ENCODE results near the gene FIGNL1. TPM values are rescaled to one million over a fixed set of nuclear protein-coding genes. Genes with fewer than 3 reads are reported as not detected.
A peak's percentile ranks its signal among the peaks of the same experiment; 100 is the strongest.

Gene FIGNL1
- total and polyA plus RNA-seq, 2 donors (not counting 1 experiment from before 2014, with no cell fraction given) = 3.6 to 24.5 TPM

DNA sequence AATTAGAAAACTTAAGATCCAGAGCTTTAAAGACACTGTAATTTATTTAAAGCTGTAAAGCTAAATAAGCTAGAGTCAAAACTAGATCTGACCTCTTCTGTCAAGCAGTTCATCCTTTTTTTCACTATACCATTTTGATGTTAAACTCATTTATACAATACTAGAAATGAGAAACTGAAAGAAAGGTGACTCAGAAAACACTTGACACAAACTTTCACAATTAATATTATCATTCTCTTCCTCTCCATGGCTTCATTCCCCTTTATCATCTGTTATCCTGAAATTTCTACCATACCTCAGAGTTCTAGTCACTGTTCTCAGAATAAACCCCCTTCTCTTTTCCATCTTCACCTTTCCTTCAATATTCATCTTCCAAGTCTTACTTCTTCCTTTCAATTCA lies 1.3 kb downstream of the FIGNL1 start:
- no peak for ATAC-seq (ENCODE audit: low read depth)
- CTCF ChIA-PET = interaction anchor here (0.8 kb wide), 1 partner anchor 243 kb away, joined by 3 read pairs; no protein-coding TSS in a partner anchor
- Histone ChIP-seq H3K9me3 (ENCODE audit: control extremely low read depth in 1 of 3, control insufficient read depth in 2 of 3, insufficient read depth in 1 of 3, low read length in 2 of 3) (no peaks in the 10 kb centered on the region), H3K27me3 (replicated peaks in 1 of 4; ENCODE audit: control extremely low read depth in 1 of 4, control insufficient read depth in 3 of 4, insufficient read depth in 4 of 4, low read length in 3 of 4) (no peaks in the 10 kb centered on the region), H3K27ac (ENCODE audit: low read length in 2 of 2) (peak overlapping the region in 1 of 2 donors; percentile 85), H3K4me3 (ENCODE audit: control extremely low read depth in 1 of 5, extremely low read depth in 1 of 5, insufficient read depth in 1 of 5, low read depth in 2 of 5, low read length in 4 of 5) (no peak overlapping the region), H3K4me2 (replicated peaks; ENCODE audit: low read depth, low read length, poor library complexity, severe bottlenecking) (peak overlapping the region; percentile 90), H2AFZ (ENCODE audit: insufficient read depth, low read depth, low read length, poor library complexity, severe bottlenecking) (no peak overlapping the region), H4K20me1 (ENCODE audit: control insufficient read depth, insufficient read depth, low read length, poor library complexity, severe bottlenecking) (no peaks in the 10 kb centered on the region), H3K9ac (ENCODE audit: low read length) (no peak overlapping the region), H3K79me2 (ENCODE audit: control insufficient read depth, insufficient read depth, low read length) (peaks cover 7% of the 10 kb centered on the region), H3K4me1 (ENCODE audit: control insufficient read depth in 2 of 2, insufficient read depth in 2 of 2, low read length in 2 of 2) (peaks cover 17 to 19% of the 10 kb centered on the region in 2 donors), H3K36me3 (replicated peaks in 1 of 2; ENCODE audit: control extremely low read depth in 1 of 2, control insufficient read depth in 1 of 2, extremely low read depth in 1 of 2, insufficient read depth in 2 of 2, low read length in 1 of 2) (peaks cover 0 to 23% of the 10 kb centered on the region in 2 experiments)
- Mint-ChIP-seq H3K4me1 (peaks cover 25% of the 10 kb centered on the region), H3K9me3 (ENCODE audit: insufficient read depth) (no peaks in the 10 kb centered on the region), H3K4me3 (peak overlapping the region; percentile 94), H3K27me3 (peaks cover 3% of the 10 kb centered on the region), H3K27ac (no peak overlapping the region)
- POLR2A ChIA-PET = no interaction called here
- TF ChIP-seq EZH2 (IDR thresholded peaks at IDR 0.05; ENCODE audit: borderline replicate concordance, insufficient read depth, low read depth, low read length, poor library complexity, severe bottlenecking) = no peak
- TF ChIP-seq, protein P1, sequence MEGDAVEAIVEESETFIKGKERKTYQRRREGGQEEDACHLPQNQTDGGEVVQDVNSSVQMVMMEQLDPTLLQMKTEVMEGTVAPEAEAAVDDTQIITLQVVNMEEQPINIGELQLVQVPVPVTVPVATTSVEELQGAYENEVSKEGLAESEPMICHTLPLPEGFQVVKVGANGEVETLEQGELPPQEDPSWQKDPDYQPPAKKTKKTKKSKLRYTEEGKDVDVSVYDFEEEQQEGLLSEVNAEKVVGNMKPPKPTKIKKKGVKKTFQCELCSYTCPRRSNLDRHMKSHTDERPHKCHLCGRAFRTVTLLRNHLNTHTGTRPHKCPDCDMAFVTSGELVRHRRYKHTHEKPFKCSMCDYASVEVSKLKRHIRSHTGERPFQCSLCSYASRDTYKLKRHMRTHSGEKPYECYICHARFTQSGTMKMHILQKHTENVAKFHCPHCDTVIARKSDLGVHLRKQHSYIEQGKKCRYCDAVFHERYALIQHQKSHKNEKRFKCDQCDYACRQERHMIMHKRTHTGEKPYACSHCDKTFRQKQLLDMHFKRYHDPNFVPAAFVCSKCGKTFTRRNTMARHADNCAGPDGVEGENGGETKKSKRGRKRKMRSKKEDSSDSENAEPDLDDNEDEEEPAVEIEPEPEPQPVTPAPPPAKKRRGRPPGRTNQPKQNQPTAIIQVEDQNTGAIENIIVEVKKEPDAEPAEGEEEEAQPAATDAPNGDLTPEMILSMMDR (IDR thresholded peaks at IDR 0.05) = no peak
- intact Hi-C loops (cut with micrococcal nuclease) = loop anchor here (2.0 kb wide), 1 partner anchor 32 kb away; no protein-coding TSS in a partner anchor
- no peak for DNase-seq

DNA sequence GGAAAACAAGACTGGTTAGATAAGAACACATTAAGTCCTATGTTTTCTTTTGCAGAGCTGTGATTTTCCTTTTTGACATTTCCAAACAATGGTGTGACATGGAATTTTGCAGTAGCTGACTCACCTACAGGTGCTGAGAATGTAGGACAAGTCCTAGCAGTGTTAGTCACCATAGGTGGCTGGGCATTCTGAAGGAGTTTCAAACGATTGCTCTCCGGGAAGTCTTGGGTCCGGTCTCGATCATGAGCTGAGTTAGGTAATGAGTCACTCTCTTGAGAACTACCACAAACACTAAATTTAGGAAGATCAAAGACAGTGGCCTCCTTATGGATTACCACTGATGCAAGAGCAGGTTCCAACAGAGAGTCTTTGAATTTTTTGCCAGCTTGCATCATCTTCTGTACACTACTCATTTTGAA lies 3.6 kb downstream of the FIGNL1 start:
- TF ChIP-seq EZH2 (IDR thresholded peaks at IDR 0.05; ENCODE audit: borderline replicate concordance, insufficient read depth, low read depth, low read length, poor library complexity, severe bottlenecking) = no peak
- TF ChIP-seq, protein P1 (IDR thresholded peaks at IDR 0.05) = no peak
- WGBS (ENCODE audit: insufficient coverage) = 83% methylated on average over 2 of the region's 4 CpGs
- H3K27me3 Mint-ChIP-seq = no peaks in the 10 kb centered on the region

More for the DNA sequence above, 3.6 kb downstream of the FIGNL1 start:
- DNase-seq (no peak), ATAC-seq (ENCODE audit: low read depth) (no peak)
- ChIA-PET CTCF (interaction anchor here (1.2 to 2.3 kb wide), 2 partner anchors 241 to 304 kb away, joined by 4 to 9 read pairs; no protein-coding TSS in a partner anchor), POLR2A (no interaction called here)
- H3K4me1 Mint-ChIP-seq = peaks cover 25% of the 10 kb centered on the region
- Histone ChIP-seq H3K4me3 (ENCODE audit: control extremely low read depth in 1 of 5, extremely low read depth in 1 of 5, insufficient read depth in 1 of 5, low read depth in 2 of 5, low read length in 4 of 5) (no peak overlapping the region), H3K36me3 (replicated peaks in 1 of 2; ENCODE audit: control extremely low read depth in 1 of 2, control insufficient read depth in 1 of 2, extremely low read depth in 1 of 2, insufficient read depth in 2 of 2, low read length in 1 of 2) (peaks cover 0 to 23% of the 10 kb centered on the region in 2 experiments), H3K79me2 (ENCODE audit: control insufficient read depth, insufficient read depth, low read length) (peaks cover 17% of the 10 kb centered on the region), H3K4me2 (replicated peaks; ENCODE audit: low read depth, low read length, poor library complexity, severe bottlenecking) (no peak overlapping the region), H3K9ac (ENCODE audit: low read length) (no peak overlapping the region), H3K9me3 (ENCODE audit: control extremely low read depth in 1 of 3, control insufficient read depth in 2 of 3, insufficient read depth in 1 of 3, low read length in 2 of 3) (no peaks in the 10 kb centered on the region), H3K4me1 (ENCODE audit: control insufficient read depth in 2 of 2, insufficient read depth in 2 of 2, low read length in 2 of 2) (peaks cover 17 to 19% of the 10 kb centered on the region in 2 donors), H3K27me3 (replicated peaks in 1 of 4; ENCODE audit: control extremely low read depth in 1 of 4, control insufficient read depth in 3 of 4, insufficient read depth in 4 of 4, low read length in 3 of 4) (no peaks in the 10 kb centered on the region), H2AFZ (ENCODE audit: insufficient read depth, low read depth, low read length, poor library complexity, severe bottlenecking) (no peak overlapping the region), H4K20me1 (ENCODE audit: control insufficient read depth, insufficient read depth, low read length, poor library complexity, severe bottlenecking) (no peaks in the 10 kb centered on the region), H3K27ac (ENCODE audit: low read length in 2 of 2) (no peak overlapping the region)
- H3K9me3 Mint-ChIP-seq (ENCODE audit: insufficient read depth) = no peaks in the 10 kb centered on the region
- intact Hi-C loops (cut with micrococcal nuclease) = no loop called here
- H3K27ac Mint-ChIP-seq = no peak overlapping the region
- no peak overlapping the region for H3K4me3 Mint-ChIP-seq

Data from B cell (primary cell).